Ascending aorta (tissue), 2 donors: ENCODE results near the gene GRM5. TPM values are rescaled to one million over a fixed set of nuclear protein-coding genes. Genes with fewer than 3 reads are reported as not detected.

Source experiments
- DNase-seq, 2 donors: peaks; one replicate each; pipeline ENCODE4 v3.0.0-alpha.2; 2019; ENCODE audit warnings: low spot score in 2 of 2
- H3K27ac ChIP-seq, 2 donors: fragments of 200-600 bp; sonication (generic); one replicate each; pipeline ENCODE4 v1.5.1; 2016 to 2017; ENCODE audit warnings: mild to moderate bottlenecking in 1 of 2
- H3K27me3 ChIP-seq: fragments of 200-600 bp; sonication (generic); one replicate; pipeline ENCODE4 v1.5.1; 2017
- H3K36me3 ChIP-seq, 2 donors: fragments of 200-600 bp; sonication (generic); one replicate each; pipeline ENCODE4 v1.5.1; 2016
- H3K4me1 ChIP-seq, 2 donors: fragments of 200-600 bp; sonication (generic); one replicate each; pipeline ENCODE4 v1.5.1; 2016 to 2017; ENCODE audit warnings: mild to moderate bottlenecking in 1 of 2
- H3K4me3 ChIP-seq, 2 donors: fragments of 200-600 bp; sonication (generic); one replicate each; pipeline ENCODE4 v1.5.1; 2016 to 2017; ENCODE audit warnings: mild to moderate bottlenecking in 1 of 2
- H3K9me3 ChIP-seq, 2 donors: fragments of 200-600 bp; sonication (generic); one replicate each; pipeline ENCODE4 v1.5.1; 2016
- intact Hi-C: fragments of 100-400 bp; cut with DNase I; formaldehyde crosslinking; loops from one replicate; pipeline ENCODE4 v1.15.1; 2023
- total RNA-seq: library from RNA; depleted of rRNA; stranded (reverse); fragments of >200 nt; gene quantifications from one replicate; pipeline ENCODE4 v1.1.0, GENCODE V29; 2016
- TF ChIP-seq, protein P1 (sequence below), 3 experiments: fragments of 200-600 bp in 2 of 3; fragments of 450-650 bp in 1 of 3; sonication (generic) in 2 of 3; IDR thresholded peaks; one replicate each; pipeline ENCODE4 v1.5.1; 2016 to 2019; ENCODE audit warnings: antibody characterized with exemption in 3 of 3, mild to moderate bottlenecking in 1 of 3, moderate library complexity in 1 of 3

The GRM5 gene
- total RNA-seq, 1 donor from 2014 or later: 10.2 TPM

DNA sequence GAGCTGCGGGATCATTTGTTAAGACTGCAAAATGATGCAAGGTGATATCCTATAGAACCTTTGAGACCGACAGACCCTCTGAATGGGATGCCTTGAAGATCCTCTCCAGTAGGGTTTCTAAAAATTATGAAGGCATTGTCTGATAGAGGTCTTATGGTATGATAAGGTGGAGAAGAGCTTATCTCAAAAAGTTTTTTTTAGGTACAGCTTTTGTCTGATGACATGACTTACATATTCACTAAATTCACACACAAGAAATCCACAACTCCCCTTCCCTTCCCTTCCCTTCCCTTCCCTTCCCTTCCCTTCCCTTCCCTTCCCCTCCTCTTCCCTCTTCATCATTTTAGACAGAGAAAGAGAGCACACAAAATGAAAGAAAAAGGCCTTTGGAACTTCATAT is 609.8 kb downstream of the GRM5 start:
- no peaks in the 10 kb centered on the region for H3K36me3 ChIP-seq

DNA sequence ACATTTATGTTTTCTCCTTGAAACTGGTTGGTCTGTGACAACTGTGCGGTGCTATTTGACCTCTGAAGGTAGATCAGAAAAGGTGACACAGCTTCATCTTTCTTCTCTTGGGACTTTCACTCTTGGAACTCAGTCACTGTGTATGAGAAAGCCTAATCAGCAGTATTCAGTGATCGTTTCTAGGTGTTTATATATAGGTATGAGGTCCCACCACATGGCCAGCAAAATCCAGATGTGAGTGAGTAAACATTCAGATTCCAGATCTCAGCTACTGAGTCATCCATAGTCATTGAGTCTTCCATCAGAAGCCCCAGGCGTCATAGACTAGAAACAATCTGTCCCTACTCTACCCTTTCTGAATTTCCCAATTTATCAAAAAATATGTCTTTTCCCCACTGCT is 610.9 kb downstream of the GRM5 start:
- DNase-seq: no peak
- Histone ChIP-seq H3K4me1 (no peaks in the 10 kb centered on the region), H3K36me3 (no peaks in the 10 kb centered on the region), H3K9me3 (peaks cover 0 to 4% of the 10 kb centered on the region in 2 donors), H3K27me3 (no peaks in the 10 kb centered on the region), H3K27ac (no peak overlapping the region), H3K4me3 (no peak overlapping the region)
- intact Hi-C loops: no loop called here
- TF ChIP-seq, protein P1, sequence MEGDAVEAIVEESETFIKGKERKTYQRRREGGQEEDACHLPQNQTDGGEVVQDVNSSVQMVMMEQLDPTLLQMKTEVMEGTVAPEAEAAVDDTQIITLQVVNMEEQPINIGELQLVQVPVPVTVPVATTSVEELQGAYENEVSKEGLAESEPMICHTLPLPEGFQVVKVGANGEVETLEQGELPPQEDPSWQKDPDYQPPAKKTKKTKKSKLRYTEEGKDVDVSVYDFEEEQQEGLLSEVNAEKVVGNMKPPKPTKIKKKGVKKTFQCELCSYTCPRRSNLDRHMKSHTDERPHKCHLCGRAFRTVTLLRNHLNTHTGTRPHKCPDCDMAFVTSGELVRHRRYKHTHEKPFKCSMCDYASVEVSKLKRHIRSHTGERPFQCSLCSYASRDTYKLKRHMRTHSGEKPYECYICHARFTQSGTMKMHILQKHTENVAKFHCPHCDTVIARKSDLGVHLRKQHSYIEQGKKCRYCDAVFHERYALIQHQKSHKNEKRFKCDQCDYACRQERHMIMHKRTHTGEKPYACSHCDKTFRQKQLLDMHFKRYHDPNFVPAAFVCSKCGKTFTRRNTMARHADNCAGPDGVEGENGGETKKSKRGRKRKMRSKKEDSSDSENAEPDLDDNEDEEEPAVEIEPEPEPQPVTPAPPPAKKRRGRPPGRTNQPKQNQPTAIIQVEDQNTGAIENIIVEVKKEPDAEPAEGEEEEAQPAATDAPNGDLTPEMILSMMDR (IDR thresholded peaks at IDR 0.05): no peak

More for the DNA sequence above, 609.8 kb downstream of the GRM5 start:
- Histone ChIP-seq H3K4me3 (no peak overlapping the region), H3K4me1 (no peaks in the 10 kb centered on the region), H3K9me3 (peaks cover 0 to 4% of the 10 kb centered on the region in 2 donors), H3K27me3 (no peaks in the 10 kb centered on the region), H3K27ac (no peak overlapping the region)
- DNase-seq: no peak
- TF ChIP-seq, protein P1 (IDR thresholded peaks at IDR 0.05): no peak
- intact Hi-C loops: no loop called here

Other genes with a start within 250 kb of the GRM5 start
- not detected for gene TYR, start 111.9 kb upstream of the GRM5 start, total RNA-seq